ENCODE results near the gene ELF3. TPM values are rescaled to one million over a fixed set of nuclear protein-coding genes. Genes with fewer than 3 reads are reported as not detected.

ELF3 gene
- total RNA-seq, 4 donors from 2014 or later: 0.17 to 2.9 (median 1.2) TPM; not detected in 1

DNA sequence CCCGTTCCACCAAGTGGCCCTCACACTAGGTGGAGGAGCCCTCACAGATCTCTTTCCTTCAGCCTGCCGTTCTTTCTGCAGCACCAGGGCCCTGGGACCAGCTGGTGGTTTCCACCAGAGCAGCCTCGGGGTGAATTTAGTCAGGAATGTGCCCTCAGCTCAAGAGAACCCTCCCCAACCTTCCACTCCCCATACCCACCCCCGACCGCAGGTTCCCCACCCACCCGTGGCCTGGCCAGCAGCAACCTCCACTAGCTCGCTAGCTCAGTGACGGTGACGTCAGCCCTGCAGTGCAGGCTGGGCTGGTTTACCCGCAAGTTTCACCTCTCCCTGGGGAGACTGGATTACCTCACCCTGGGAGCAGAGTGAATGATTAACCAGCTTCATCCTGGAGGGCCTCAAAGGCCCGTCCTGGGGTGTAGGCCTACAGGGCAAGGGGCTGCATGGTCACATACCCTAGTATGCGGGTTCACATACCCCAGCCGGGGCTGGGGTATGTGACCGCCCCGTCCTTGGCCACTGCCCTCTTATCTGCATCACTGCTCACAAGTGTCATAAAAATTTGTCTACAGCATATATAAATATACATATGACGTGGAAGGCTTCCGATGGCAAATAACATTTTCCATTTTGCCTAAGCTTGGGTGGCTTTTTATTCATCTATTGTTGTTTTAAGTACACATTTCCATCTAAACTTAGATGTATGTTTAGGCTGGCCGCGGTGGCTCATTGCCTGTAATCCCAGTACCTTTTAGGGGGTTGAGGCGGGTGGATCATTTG is 24.5 kb downstream of the ELF3 start:
- H3K27ac ChIP-seq (replicated peaks in 1 of 4): no peak overlapping the region
- WGBS: 83% methylated on average over 10 of the region's 20 CpGs
- no peaks in the 10 kb centered on the region for H3K36me3 ChIP-seq
- no peak overlapping the region for H3K4me3 ChIP-seq
- TF ChIP-seq, protein P1, sequence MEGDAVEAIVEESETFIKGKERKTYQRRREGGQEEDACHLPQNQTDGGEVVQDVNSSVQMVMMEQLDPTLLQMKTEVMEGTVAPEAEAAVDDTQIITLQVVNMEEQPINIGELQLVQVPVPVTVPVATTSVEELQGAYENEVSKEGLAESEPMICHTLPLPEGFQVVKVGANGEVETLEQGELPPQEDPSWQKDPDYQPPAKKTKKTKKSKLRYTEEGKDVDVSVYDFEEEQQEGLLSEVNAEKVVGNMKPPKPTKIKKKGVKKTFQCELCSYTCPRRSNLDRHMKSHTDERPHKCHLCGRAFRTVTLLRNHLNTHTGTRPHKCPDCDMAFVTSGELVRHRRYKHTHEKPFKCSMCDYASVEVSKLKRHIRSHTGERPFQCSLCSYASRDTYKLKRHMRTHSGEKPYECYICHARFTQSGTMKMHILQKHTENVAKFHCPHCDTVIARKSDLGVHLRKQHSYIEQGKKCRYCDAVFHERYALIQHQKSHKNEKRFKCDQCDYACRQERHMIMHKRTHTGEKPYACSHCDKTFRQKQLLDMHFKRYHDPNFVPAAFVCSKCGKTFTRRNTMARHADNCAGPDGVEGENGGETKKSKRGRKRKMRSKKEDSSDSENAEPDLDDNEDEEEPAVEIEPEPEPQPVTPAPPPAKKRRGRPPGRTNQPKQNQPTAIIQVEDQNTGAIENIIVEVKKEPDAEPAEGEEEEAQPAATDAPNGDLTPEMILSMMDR (IDR thresholded peaks at IDR 0.05): no peak
- TF ChIP-seq POLR2AphosphoS5 (IDR thresholded peaks at IDR 0.05) (no peak), EP300 (IDR thresholded peaks at IDR 0.05) (no peak), POLR2A (IDR thresholded peaks at IDR 0.05; ENCODE audit: low read depth) (no peak)
- H3K9me3 ChIP-seq: no peaks in the 10 kb centered on the region
- H3K27me3 ChIP-seq: no peaks in the 10 kb centered on the region
- DNase-seq (ENCODE audit: extremely low spot score): no peak
- H3K4me1 ChIP-seq: peaks cover 0 to 5% (median 0%) of the 10 kb centered on the region in 4 donors
- intact Hi-C loops (cut with DNase I): no loop called here

DNA sequence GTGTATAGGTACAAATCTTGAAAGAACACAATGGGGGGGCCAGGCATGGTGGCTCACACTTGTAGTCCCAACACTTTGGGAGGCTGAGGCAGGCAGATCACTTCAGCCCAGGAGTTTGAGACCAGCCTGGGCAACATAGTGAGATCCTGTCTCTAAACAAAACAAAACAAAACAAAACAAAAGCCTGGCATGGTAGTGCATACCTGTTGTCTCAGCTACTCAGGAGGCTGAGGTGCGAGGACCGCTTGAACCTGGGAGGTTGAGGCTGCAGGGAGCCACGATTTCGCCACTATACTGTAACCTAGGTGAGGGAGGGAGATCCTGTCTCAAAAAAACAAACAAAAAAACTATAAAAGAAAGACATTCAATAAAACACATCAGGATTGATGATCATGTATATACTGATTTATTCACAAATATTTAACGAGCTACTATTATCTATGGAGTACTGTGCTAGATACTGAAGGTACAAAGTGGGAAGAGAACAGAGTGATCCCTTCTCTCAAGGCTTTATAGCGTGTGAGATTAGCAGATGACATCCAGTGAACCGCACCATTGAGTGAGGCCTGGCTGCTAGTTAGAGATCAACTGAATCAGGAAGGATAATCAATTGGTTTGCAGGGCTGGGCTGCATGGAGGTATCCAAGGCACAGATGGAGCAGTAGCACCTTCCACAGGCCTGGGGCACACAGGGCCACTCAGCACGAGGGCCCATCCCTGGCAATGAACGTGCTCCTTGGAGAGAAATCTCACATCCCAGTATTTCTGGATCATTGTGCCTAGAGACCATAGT is 26.4 kb downstream of the ELF3 start:
- no peak overlapping the region for H3K27ac ChIP-seq (replicated peaks in 1 of 4)
- H3K9me3 ChIP-seq: no peaks in the 10 kb centered on the region
- H3K36me3 ChIP-seq: no peaks in the 10 kb centered on the region
- no peak overlapping the region for H3K4me3 ChIP-seq
- intact Hi-C loops (cut with DNase I): no loop called here
- H3K27me3 ChIP-seq: no peaks in the 10 kb centered on the region
- H3K4me1 ChIP-seq: peaks cover 0 to 5% (median 0%) of the 10 kb centered on the region in 4 donors
- DNase-seq (ENCODE audit: extremely low spot score): no peak
- TF ChIP-seq POLR2AphosphoS5 (IDR thresholded peaks at IDR 0.05) (no peak), EP300 (IDR thresholded peaks at IDR 0.05) (no peak), POLR2A (IDR thresholded peaks at IDR 0.05; ENCODE audit: low read depth) (no peak)
- TF ChIP-seq, protein P1 (IDR thresholded peaks at IDR 0.05): no peak
- WGBS: 94% methylated on average over 9 of the region's 9 CpGs

DNA sequence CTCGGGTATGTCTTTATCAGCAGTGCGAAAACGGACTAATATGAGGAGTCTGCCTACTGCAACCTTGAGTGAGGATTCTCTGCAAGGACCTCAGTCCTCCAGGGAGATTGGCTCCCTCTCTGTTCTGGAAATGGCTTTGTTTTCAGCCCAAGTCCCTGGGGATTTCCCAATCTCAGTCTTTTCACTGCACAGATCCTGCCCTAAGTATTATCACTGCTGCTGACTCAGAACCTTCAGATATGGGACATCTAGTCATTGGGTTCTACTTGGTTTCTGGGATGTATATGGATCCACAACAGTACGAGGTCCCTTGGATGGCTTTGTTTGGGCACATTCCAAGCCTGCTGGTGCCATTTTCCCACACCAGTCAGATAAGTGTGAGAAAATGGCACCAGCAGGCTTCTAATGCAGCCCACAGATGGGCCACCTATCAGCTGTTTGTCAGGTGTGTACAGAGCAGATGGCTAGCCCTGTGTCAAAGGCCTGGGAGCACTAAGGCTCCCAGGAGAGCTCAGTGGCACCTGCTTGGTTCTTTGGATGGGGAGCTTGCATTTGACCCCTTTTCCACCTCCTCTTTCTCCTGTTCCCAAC is 27.4 kb downstream of the ELF3 start:
- WGBS: 100% methylated on average over 4 of the region's 4 CpGs

GRCh38 chr1:202038688-202039346 is 28.4 kb downstream of the ELF3 start:
- Histone ChIP-seq H3K27me3 (no peaks in the 10 kb centered on the region), H3K4me1 (peaks cover 0 to 5% (median 0%) of the 10 kb centered on the region in 4 donors), H3K27ac (replicated peaks in 1 of 4) (no peak overlapping the region), H3K4me3 (no peak overlapping the region), H3K36me3 (no peaks in the 10 kb centered on the region), H3K9me3 (no peaks in the 10 kb centered on the region)
- WGBS: 100% methylated on average over 2 of the region's 2 CpGs
- DNase-seq (ENCODE audit: extremely low spot score): no peak
- TF ChIP-seq POLR2AphosphoS5 (IDR thresholded peaks at IDR 0.05) (no peak), EP300 (IDR thresholded peaks at IDR 0.05) (no peak), POLR2A (IDR thresholded peaks at IDR 0.05; ENCODE audit: low read depth) (no peak)
- TF ChIP-seq, protein P1 (IDR thresholded peaks at IDR 0.05): no peak
- intact Hi-C loops (cut with DNase I): no loop called here

More for the DNA sequence above, 27.4 kb downstream of the ELF3 start:
- Histone ChIP-seq H3K4me1 (peaks cover 0 to 5% (median 0%) of the 10 kb centered on the region in 4 donors), H3K27ac (replicated peaks in 1 of 4) (no peak overlapping the region), H3K36me3 (no peaks in the 10 kb centered on the region), H3K4me3 (no peak overlapping the region), H3K27me3 (no peaks in the 10 kb centered on the region), H3K9me3 (no peaks in the 10 kb centered on the region)
- intact Hi-C loops (cut with DNase I): no loop called here
- no peak for DNase-seq (ENCODE audit: extremely low spot score)
- no peak for TF ChIP-seq POLR2A (IDR thresholded peaks at IDR 0.05; ENCODE audit: low read depth)

Data from esophagus muscularis mucosa (tissue), 4 donors.